Lower lobe of right lung (tissue), 2 donors: ENCODE results near the gene SCG3. TPM values are rescaled to one million over a fixed set of nuclear protein-coding genes. Genes with fewer than 3 reads are reported as not detected.

Experiments
- ATAC-seq, 2 donors: fragments of 200-7000 bp; cut with Tn5 transposase; one replicate each; pipeline ENCODE4 v1.9.1; 2020 to 2022; ENCODE audit warnings: mild to moderate bottlenecking in 2 of 2, moderate library complexity in 2 of 2
- DNase-seq: peaks from one replicate; pipeline ENCODE4 v3.0.0-alpha.2; 2020
- H3K27ac ChIP-seq: fragments of 200-600 bp; one replicate; pipeline ENCODE4 v1.8.0; 2022
- H3K27me3 ChIP-seq: fragments of 200-600 bp; one replicate; pipeline ENCODE4 v1.8.0; 2022; ENCODE audit warnings: low read depth
- H3K36me3 ChIP-seq: fragments of 200-600 bp; one replicate; pipeline ENCODE4 v1.8.0; 2022; ENCODE audit warnings: mild to moderate bottlenecking
- H3K4me1 ChIP-seq: fragments of 200-600 bp; one replicate; pipeline ENCODE4 v1.8.0; 2022
- H3K4me3 ChIP-seq: fragments of 200-600 bp; one replicate; pipeline ENCODE4 v1.8.0; 2022; ENCODE audit warnings: mild to moderate bottlenecking
- H3K9me3 ChIP-seq: fragments of 200-600 bp; one replicate; pipeline ENCODE4 v1.8.0; 2022
- intact Hi-C: fragments of 100-400 bp; cut with DNase I; formaldehyde crosslinking; loops from one replicate; pipeline ENCODE4 v1.11.0; 2022
- total RNA-seq: library from RNA; stranded (reverse); fragmentation: NEBNext Ultra II Directional; extraction: Animal tissue kit (Norgen Biotek cat#: 25700); gene quantifications from one replicate; pipeline ENCODE4 v1.2.1, GENCODE V29; 2021
- TF ChIP-seq, protein P1 (sequence below): fragments of 200-600 bp; IDR thresholded peaks from one replicate; pipeline ENCODE4 v1.8.0; 2022; ENCODE audit warnings: antibody characterized with exemption, mild to moderate bottlenecking
- donor health status: DM: no; HTN: yes; CAD: no; lungs with severe emphysema.

The SCG3 gene
- total RNA-seq, 1 donor from 2014 or later: 0.18 TPM

DNA sequence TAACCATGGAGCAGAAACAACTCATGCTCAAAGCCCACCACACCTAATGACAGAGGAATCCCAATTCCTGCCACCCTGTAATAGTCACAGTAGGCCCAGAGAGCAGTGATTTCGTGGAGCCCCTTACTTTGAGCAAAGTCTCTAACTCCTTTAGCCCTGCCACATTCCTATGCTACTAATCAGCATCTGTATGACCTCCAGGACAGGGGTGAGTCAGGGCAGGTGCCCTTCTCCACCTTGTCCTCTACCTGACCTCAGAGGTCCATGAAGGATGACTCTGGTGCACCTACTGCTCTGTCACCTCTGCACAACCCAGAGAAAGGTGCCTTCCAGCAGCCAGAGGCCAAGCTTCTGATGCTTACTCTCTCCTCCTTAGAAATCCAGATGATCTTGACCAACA is 6.1 kb upstream of the SCG3 start:
- intact Hi-C loops: no loop called here
- TF ChIP-seq, protein P1, sequence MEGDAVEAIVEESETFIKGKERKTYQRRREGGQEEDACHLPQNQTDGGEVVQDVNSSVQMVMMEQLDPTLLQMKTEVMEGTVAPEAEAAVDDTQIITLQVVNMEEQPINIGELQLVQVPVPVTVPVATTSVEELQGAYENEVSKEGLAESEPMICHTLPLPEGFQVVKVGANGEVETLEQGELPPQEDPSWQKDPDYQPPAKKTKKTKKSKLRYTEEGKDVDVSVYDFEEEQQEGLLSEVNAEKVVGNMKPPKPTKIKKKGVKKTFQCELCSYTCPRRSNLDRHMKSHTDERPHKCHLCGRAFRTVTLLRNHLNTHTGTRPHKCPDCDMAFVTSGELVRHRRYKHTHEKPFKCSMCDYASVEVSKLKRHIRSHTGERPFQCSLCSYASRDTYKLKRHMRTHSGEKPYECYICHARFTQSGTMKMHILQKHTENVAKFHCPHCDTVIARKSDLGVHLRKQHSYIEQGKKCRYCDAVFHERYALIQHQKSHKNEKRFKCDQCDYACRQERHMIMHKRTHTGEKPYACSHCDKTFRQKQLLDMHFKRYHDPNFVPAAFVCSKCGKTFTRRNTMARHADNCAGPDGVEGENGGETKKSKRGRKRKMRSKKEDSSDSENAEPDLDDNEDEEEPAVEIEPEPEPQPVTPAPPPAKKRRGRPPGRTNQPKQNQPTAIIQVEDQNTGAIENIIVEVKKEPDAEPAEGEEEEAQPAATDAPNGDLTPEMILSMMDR: no peak
- Histone ChIP-seq H3K27ac (no peak overlapping the region), H3K4me3 (no peak overlapping the region), H3K36me3 (no peaks in the 10 kb centered on the region), H3K9me3 (no peaks in the 10 kb centered on the region), H3K27me3 (no peaks in the 10 kb centered on the region), H3K4me1 (no peaks in the 10 kb centered on the region)
- ATAC-seq (no peak), DNase-seq (no peak)

GRCh38 chr15:51677021-51677420 is 4.3 kb upstream of the SCG3 start:
- TF ChIP-seq, protein P1: no peak
- no peak for ATAC-seq
- intact Hi-C loops: no loop called here
- no peaks in the 10 kb centered on the region for H3K9me3 ChIP-seq
- no peaks in the 10 kb centered on the region for H3K36me3 ChIP-seq
- no peak for DNase-seq
- H3K27me3 ChIP-seq: peaks cover 14% of the 10 kb centered on the region
- no peaks in the 10 kb centered on the region for H3K4me1 ChIP-seq
- no peak overlapping the region for H3K4me3 ChIP-seq
- H3K27ac ChIP-seq: no peak overlapping the region

DNA sequence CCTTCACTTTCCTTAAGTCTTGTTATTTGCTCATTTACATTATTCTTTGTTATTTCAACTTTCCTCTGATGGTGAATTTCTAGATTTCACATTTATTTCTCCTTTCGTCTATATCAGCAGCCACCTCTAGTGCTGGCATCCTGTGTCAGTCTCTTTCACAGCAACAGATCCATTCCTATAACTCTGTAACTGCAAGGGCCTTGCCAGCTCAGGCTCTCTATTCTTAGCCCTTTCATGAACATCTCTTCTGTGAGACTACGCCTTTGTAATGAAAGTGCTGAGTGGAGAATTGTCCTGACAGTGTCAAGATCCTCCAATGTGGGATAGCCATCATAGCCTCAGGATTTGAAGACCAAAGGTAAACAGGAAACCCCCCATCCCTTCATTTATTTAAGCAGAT is 3.9 kb upstream of the SCG3 start:
- H3K4me1 ChIP-seq: no peaks in the 10 kb centered on the region
- no peak overlapping the region for H3K27ac ChIP-seq
- TF ChIP-seq, protein P1: no peak
- no peak for DNase-seq
- no peak overlapping the region for H3K4me3 ChIP-seq
- H3K36me3 ChIP-seq: no peaks in the 10 kb centered on the region
- H3K27me3 ChIP-seq: peaks cover 18% of the 10 kb centered on the region
- H3K9me3 ChIP-seq: no peaks in the 10 kb centered on the region
- intact Hi-C loops: no loop called here
- no peak for ATAC-seq

DNA sequence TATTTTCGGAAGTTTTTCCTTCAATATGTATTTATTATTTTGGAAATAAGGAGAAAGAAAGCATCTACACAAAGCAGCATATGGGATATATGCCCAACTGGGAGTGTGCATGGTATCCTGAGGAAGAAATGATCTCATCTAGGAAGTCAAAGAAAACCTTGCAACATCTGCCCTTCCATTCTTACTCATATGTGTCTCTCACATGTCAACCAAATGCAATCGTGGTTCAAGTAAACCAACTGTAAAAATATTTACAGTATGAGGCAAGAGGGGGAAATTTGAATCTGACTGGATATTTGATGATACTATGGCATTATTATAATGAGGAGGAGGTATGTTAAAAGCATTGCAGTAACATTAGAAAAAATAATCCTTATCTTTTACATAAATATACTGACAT is 3.2 kb upstream of the SCG3 start:
- TF ChIP-seq, protein P1: no peak
- intact Hi-C loops: no loop called here
- Histone ChIP-seq H3K9me3 (no peaks in the 10 kb centered on the region), H3K27me3 (peaks cover 19% of the 10 kb centered on the region), H3K27ac (no peak overlapping the region), H3K4me3 (no peak overlapping the region), H3K36me3 (no peaks in the 10 kb centered on the region), H3K4me1 (no peaks in the 10 kb centered on the region)
- ATAC-seq: no peak
- DNase-seq: no peak

DNA sequence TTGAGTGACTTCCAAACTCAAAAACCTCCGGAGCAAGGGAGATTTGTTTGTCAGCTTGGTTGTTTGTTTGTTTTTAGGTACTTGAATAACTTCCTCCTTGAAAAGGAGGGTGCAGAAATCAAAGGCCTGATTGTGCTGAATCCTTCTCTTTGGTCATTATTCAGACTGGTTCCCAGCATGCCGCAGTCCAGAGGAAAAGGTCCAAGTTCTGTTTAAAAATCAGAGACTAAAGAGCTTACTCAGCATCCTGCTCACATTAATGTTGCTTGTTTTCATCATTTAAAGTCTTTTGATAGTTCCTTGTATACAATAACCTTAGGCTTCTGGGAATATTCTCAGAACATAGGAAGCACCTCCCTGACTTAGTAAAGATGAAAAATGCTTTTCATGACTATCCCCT is 982 bp upstream of the SCG3 start:
- peaks cover 30% of the 10 kb centered on the region for H3K27me3 ChIP-seq
- no peaks in the 10 kb centered on the region for H3K9me3 ChIP-seq
- H3K27ac ChIP-seq: no peak overlapping the region
- H3K4me3 ChIP-seq: no peak overlapping the region
- H3K4me1 ChIP-seq: no peaks in the 10 kb centered on the region
- intact Hi-C loops: no loop called here
- H3K36me3 ChIP-seq: no peaks in the 10 kb centered on the region
- ATAC-seq: no peak
- no peak for DNase-seq
- TF ChIP-seq, protein P1: no peak

DNA sequence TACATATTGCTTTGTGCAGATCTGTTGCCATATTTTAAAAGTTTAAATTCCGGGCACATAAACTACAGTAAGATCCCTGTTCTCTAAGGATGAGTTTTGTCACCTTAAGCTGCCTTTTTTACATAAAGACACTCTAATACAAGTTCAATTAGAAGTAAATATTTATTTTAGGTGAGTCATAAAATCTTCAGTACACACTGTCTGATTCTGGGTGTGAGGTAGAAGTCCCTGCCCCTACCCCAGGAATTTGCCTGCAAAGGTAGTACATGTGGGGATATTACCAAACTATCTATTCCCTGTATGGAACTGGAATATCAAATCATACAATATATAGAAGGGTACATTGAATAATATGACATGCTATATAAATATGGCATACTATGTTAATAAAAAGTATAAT is 6.3 kb downstream of the SCG3 start:
- Histone ChIP-seq H3K9me3 (no peaks in the 10 kb centered on the region), H3K4me3 (no peak overlapping the region), H3K4me1 (peaks cover 6% of the 10 kb centered on the region), H3K36me3 (no peaks in the 10 kb centered on the region), H3K27me3 (peaks cover 11% of the 10 kb centered on the region), H3K27ac (no peak overlapping the region)
- TF ChIP-seq, protein P1: no peak
- DNase-seq (no peak), ATAC-seq (no peak)
- intact Hi-C loops: no loop called here
